Upper lobe of left lung (tissue), 4 donors: Measurements from ENCODE around the gene C5orf52.

Experiments
- CTCF ChIP-seq, 6 experiments: fragments of 450-650 bp in 4 of 6; fragments of 200-600 bp in 2 of 6; sonication (generic) in 2 of 6; IDR thresholded peaks; one replicate each; pipeline ENCODE4 v1.5.1; 2016 to 2019; ENCODE audit warnings: antibody characterized with exemption in 6 of 6
- EP300 ChIP-seq, 4 donors: sonication (generic); formaldehyde crosslinking; IDR thresholded peaks; one replicate each; pipeline ENCODE4 v1.5.1; 2017; ENCODE audit warnings: antibody characterized with exemption in 4 of 4, control low read depth in 2 of 4
- POLR2A ChIP-seq, 4 donors: fragments of 450-650 bp; IDR thresholded peaks; one replicate each; pipeline ENCODE4 v1.5.1; 2016 to 2017; ENCODE audit warnings: antibody characterized with exemption in 4 of 4, mild to moderate bottlenecking in 2 of 4

- TF ChIP-seq EP300 (IDR thresholded peaks at IDR 0.05) (no peak), CTCF (IDR thresholded peaks at IDR 0.05) (no peak), POLR2A (IDR thresholded peaks at IDR 0.05) (no peak)
These were observed 13.8 kb upstream of the C5orf52 start for GRCh38 chr5:157657516-157657915.
